B cell (primary cell): ENCODE measurements around the gene OPN1SW. TPM values are rescaled to one million over a fixed set of nuclear protein-coding genes. Genes with fewer than 3 reads are reported as not detected.

ENCODE experiments used
- ATAC-seq: fragments of 200-7000 bp; cut with Tn5 transposase; one replicate; pipeline ENCODE4 v1.10.0; 2021; ENCODE audit warnings: low read depth, mild to moderate bottlenecking, moderate number of reproducible peaks, moderate library complexity
- CTCF ChIA-PET: fragments of 350-600 bp; sonication (Branson Sonifier 250); formaldehyde crosslinking; loops from one replicate; lab custom pipeline; 2021; ENCODE audit warnings: antibody characterized with exemption, inconsistent platforms; lab: Charles Lee
- POLR2A ChIA-PET: fragments of 350-600 bp; sonication (Branson Sonifier 250); formaldehyde crosslinking; loops from one replicate; lab custom pipeline; 2021; ENCODE audit warnings: antibody characterized with exemption; lab: Charles Lee
- DNase-seq: peaks from one replicate; pipeline ENCODE4 v3.0.0; 2013
- H2AFZ ChIP-seq: 2 replicates; pipeline ENCODE4 v1.6.1; 2012; ENCODE audit warnings: mild to moderate bottlenecking, low read depth, low read length; ENCODE audit not compliant: insufficient read depth, poor library complexity, severe bottlenecking
- H3K27ac ChIP-seq, 2 donors: 1 replicate in 1 of 2; 2 replicates in 1 of 2; pipeline ENCODE4 v1.5.1; 2012 to 2013; ENCODE audit warnings: low read length in 2 of 2, mild to moderate bottlenecking in 2 of 2, moderate library complexity in 1 of 2
- H3K27me3 ChIP-seq, 4 experiments: fragments of 200-600 bp in 1 of 4; sonication (generic) in 1 of 4; replicated peaks in 1 of 4; 1 replicate in 2 of 4; 2 replicates in 2 of 4; pipeline versions ENCODE4 v1.6.1 to v1.7.0; 2013 to 2016; ENCODE audit warnings: low read length in 3 of 4, mild to moderate bottlenecking in 2 of 4, mixed read lengths in 1 of 4, moderate library complexity in 1 of 4; ENCODE audit not compliant: insufficient read depth in 4 of 4, control insufficient read depth in 3 of 4; ENCODE audit errors: control extremely low read depth in 1 of 4
- H3K36me3 ChIP-seq, 2 experiments: replicated peaks in 1 of 2; 1 replicate in 1 of 2; 2 replicates in 1 of 2; pipeline versions ENCODE4 v1.6.1 to v1.7.1; 2013; ENCODE audit warnings: low read length in 1 of 2; ENCODE audit not compliant: insufficient read depth in 2 of 2, control insufficient read depth in 1 of 2; ENCODE audit errors: control extremely low read depth in 1 of 2, extremely low read depth in 1 of 2
- H3K4me1 ChIP-seq, 2 donors: fragments of 200-600 bp in 1 of 2; sonication (generic) in 1 of 2; 1 replicate in 1 of 2; 2 replicates in 1 of 2; pipeline versions ENCODE4 v1.5.1 to v1.6.1; 2013 to 2017; ENCODE audit warnings: low read length in 2 of 2; ENCODE audit not compliant: control insufficient read depth in 2 of 2, insufficient read depth in 2 of 2
- H3K4me2 ChIP-seq: replicated peaks from 2 replicates; pipeline ENCODE3; 2012; ENCODE audit warnings: mild to moderate bottlenecking, low read depth, low read length; ENCODE audit not compliant: poor library complexity, severe bottlenecking
- H3K4me3 ChIP-seq, 5 experiments: fragments of 200-600 bp in 1 of 5; sonication (generic) in 1 of 5; 1 replicate in 3 of 5; 2 replicates in 2 of 5; pipeline versions ENCODE4 v1.5.1 to v1.7.0; 2011 to 2016; ENCODE audit warnings: low read length in 4 of 5, mild to moderate bottlenecking in 4 of 5, low read depth in 2 of 5, control low read depth in 1 of 5, moderate library complexity in 1 of 5; ENCODE audit not compliant: insufficient read depth in 1 of 5; ENCODE audit errors: control extremely low read depth in 1 of 5, extremely low read depth in 1 of 5
- H3K79me2 ChIP-seq: fragments of 200-600 bp; sonication (generic); one replicate; pipeline ENCODE4 v1.6.0; 2016; ENCODE audit warnings: low read length; ENCODE audit not compliant: control insufficient read depth, insufficient read depth
- H3K9ac ChIP-seq: fragments of 200-600 bp; sonication (generic); 2 replicates; pipeline ENCODE4 v1.6.1; 2017; ENCODE audit warnings: mild to moderate bottlenecking, low read length, moderate library complexity
- H3K9me3 ChIP-seq, 3 donors: one replicate each; pipeline versions ENCODE4 v1.6.1 to v1.7.1; 2013; ENCODE audit warnings: low read length in 2 of 3; ENCODE audit not compliant: control insufficient read depth in 2 of 3, insufficient read depth in 1 of 3; ENCODE audit errors: control extremely low read depth in 1 of 3
- H4K20me1 ChIP-seq: 2 replicates; pipeline ENCODE4 v1.6.0; 2012; ENCODE audit warnings: mild to moderate bottlenecking, low read length; ENCODE audit not compliant: insufficient read depth, control insufficient read depth, poor library complexity, severe bottlenecking
- H3K27ac Mint-ChIP-seq: one replicate; pipeline ENCODE4 v1.8.0; 2021; ENCODE audit warnings: mixed read lengths
- H3K27me3 Mint-ChIP-seq: one replicate; pipeline ENCODE4 v1.8.0; 2021; ENCODE audit warnings: mixed read lengths
- H3K4me1 Mint-ChIP-seq: one replicate; pipeline ENCODE4 v1.8.0; 2021; ENCODE audit warnings: mixed read lengths
- H3K4me3 Mint-ChIP-seq: one replicate; pipeline ENCODE4 v1.8.0; 2021; ENCODE audit warnings: mixed read lengths
- H3K9me3 Mint-ChIP-seq: one replicate; pipeline ENCODE4 v1.8.0; 2022; ENCODE audit warnings: mixed read lengths; ENCODE audit not compliant: insufficient read depth
- EZH2 ChIP-seq: IDR thresholded peaks from 2 replicates; pipeline ENCODE4 v1.6.1; 2012; ENCODE audit warnings: borderline replicate concordance, low read depth, mild to moderate bottlenecking, moderate library complexity, low read length; ENCODE audit not compliant: insufficient read depth, poor library complexity, severe bottlenecking
- WGBS: methylation state at CpG from one replicate; pipeline ENCODE4 v1.1.5; 2013; ENCODE audit warnings: missing lambda C conversion rate; ENCODE audit not compliant: insufficient coverage; 5-methylcytosine and 5-hydroxymethylcytosine counted together
- intact Hi-C: fragments of 100-400 bp; cut with micrococcal nuclease; formaldehyde crosslinking; loops from one replicate; pipeline ENCODE4 v1.10.0; 2022
- polyA plus RNA-seq: library from polyadenylated mRNA; depleted of rRNA; stranded (reverse); fragments of >200 nt; gene quantifications from 2 replicates; pipeline ENCODE4 v1.2.3, GENCODE V29; 2012
- total RNA-seq, 2 donors: library from RNA; stranded (reverse); fragments of 120-200 nt in 1 of 2; gene quantifications; 1 replicate in 1 of 2; 2 replicates in 1 of 2; pipeline versions ENCODE4 v1.2.3 to v1.2.4, GENCODE V29; 2013 to 2022
- TF ChIP-seq, protein P1 (sequence below): fragments of 200-600 bp; IDR thresholded peaks from one replicate; pipeline ENCODE4 v1.8.0; 2022; ENCODE audit warnings: antibody characterized with exemption, mild to moderate bottlenecking

OPN1SW gene
- total and polyA plus RNA-seq, 2 donors (not counting 1 experiment from before 2014, with no cell fraction given) = not detected

DNA sequence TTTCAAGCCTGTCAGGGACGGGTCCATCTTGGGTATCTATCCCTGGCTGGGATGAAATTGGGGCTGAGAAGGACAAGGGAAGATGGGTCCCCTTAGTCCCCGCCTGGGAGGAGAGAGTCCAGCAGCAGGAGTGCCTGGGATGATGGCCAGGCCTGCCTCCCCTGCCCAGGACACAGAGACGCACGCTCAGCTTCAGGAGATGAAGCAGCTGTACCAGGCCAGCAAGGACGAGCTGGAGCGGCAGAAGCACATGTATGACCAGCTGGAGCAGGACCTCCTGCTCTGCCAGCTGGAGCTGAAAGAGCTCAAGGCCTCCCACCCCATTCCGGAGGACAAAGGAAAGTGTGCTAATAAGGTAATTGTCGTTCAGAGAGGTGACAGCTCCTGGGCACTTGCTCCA lies 31.6 kb upstream of the OPN1SW start:
- H3K4me1 Mint-ChIP-seq = no peaks in the 10 kb centered on the region
- no peak overlapping the region for H3K4me3 Mint-ChIP-seq
- Histone ChIP-seq H3K27me3 (no peaks in the 10 kb centered on the region), H3K36me3 (no peaks in the 10 kb centered on the region), H3K4me1 (no peaks in the 10 kb centered on the region), H2AFZ (no peak overlapping the region), H3K9me3 (no peaks in the 10 kb centered on the region), H3K4me2 (no peak overlapping the region), H3K9ac (no peak overlapping the region), H4K20me1 (no peaks in the 10 kb centered on the region), H3K79me2 (no peaks in the 10 kb centered on the region), H3K4me3 (no peak overlapping the region), H3K27ac (no peak overlapping the region)
- CTCF ChIA-PET = no interaction called here
- ATAC-seq (no peak), DNase-seq (no peak)
- H3K27me3 Mint-ChIP-seq = no peaks in the 10 kb centered on the region
- TF ChIP-seq, protein P1, sequence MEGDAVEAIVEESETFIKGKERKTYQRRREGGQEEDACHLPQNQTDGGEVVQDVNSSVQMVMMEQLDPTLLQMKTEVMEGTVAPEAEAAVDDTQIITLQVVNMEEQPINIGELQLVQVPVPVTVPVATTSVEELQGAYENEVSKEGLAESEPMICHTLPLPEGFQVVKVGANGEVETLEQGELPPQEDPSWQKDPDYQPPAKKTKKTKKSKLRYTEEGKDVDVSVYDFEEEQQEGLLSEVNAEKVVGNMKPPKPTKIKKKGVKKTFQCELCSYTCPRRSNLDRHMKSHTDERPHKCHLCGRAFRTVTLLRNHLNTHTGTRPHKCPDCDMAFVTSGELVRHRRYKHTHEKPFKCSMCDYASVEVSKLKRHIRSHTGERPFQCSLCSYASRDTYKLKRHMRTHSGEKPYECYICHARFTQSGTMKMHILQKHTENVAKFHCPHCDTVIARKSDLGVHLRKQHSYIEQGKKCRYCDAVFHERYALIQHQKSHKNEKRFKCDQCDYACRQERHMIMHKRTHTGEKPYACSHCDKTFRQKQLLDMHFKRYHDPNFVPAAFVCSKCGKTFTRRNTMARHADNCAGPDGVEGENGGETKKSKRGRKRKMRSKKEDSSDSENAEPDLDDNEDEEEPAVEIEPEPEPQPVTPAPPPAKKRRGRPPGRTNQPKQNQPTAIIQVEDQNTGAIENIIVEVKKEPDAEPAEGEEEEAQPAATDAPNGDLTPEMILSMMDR = no peak
- TF ChIP-seq EZH2 = no peak
- 96% methylated on average over 8 of the region's 8 CpGs for WGBS
- POLR2A ChIA-PET = no interaction called here
- H3K9me3 Mint-ChIP-seq = no peaks in the 10 kb centered on the region
- intact Hi-C loops = no loop called here
- H3K27ac Mint-ChIP-seq = no peak overlapping the region

DNA sequence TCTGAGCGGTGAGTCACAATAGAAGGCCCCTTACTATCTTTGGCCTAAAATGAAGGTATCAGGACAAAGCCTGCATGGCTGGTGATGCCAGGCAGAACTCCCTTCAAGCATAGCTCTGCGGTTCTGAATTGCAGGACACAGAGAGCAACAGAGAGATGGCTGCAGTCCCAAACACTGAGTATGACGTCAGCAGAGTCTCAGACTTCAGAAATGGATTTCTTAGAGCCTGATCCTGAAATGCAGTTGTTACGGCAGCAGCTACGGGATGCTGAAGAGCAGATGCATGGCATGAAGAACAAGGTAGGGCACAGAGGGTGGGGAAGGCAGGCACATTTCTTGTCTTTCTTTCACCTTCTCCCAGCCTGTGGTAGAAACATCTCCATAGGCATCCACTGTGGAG lies 29.6 kb upstream of the OPN1SW start:
- Histone ChIP-seq H3K79me2 (no peaks in the 10 kb centered on the region), H4K20me1 (no peaks in the 10 kb centered on the region), H3K27me3 (no peaks in the 10 kb centered on the region), H3K9me3 (no peaks in the 10 kb centered on the region), H2AFZ (no peak overlapping the region), H3K4me1 (no peaks in the 10 kb centered on the region), H3K9ac (no peak overlapping the region), H3K27ac (no peak overlapping the region), H3K36me3 (no peaks in the 10 kb centered on the region), H3K4me3 (no peak overlapping the region), H3K4me2 (no peak overlapping the region)
- WGBS = 95% methylated on average over 5 of the region's 5 CpGs
- Mint-ChIP-seq H3K4me1 (no peaks in the 10 kb centered on the region), H3K27me3 (no peaks in the 10 kb centered on the region), H3K27ac (no peak overlapping the region), H3K9me3 (no peaks in the 10 kb centered on the region), H3K4me3 (no peak overlapping the region)
- ATAC-seq (no peak), DNase-seq (no peak)
- intact Hi-C loops = no loop called here
- ChIA-PET POLR2A (no interaction called here), CTCF (no interaction called here)
- TF ChIP-seq, protein P1 = no peak
- no peak for TF ChIP-seq EZH2
